ENCODE results near the gene LYPD1. TPM values are rescaled to one million over a fixed set of nuclear protein-coding genes. Genes with fewer than 3 reads are reported as not detected.

LYPD1 gene
- total RNA-seq, 2 donors from 2014 or later = 0.22 TPM; not detected in 1

DNA sequence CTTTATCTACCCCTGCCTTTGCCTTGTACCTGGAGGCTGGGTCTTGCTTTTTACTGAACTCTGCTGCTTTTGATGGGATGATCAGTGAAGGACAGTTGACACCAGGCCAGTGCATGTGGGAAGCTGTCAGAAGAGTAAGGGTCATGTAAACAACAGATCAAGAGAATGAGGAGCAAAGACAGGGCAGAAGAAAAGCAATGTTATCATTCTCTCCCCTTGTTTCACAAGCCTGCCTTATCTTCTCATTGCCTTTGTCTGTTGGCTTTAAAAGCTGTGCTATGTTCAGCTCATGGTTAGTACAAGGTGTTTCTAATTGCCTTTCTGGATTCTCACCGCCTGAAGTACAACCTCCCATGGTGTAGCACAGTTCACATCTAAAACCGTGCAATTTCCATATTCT is 27.6 kb downstream of the LYPD1 start:
- Histone ChIP-seq H3K9me3 (no peaks in the 10 kb centered on the region), H3K4me1 (no peaks in the 10 kb centered on the region), H3K27me3 (no peaks in the 10 kb centered on the region), H3K27ac (no peak overlapping the region), H3K4me3 (no peak overlapping the region), H3K36me3 (no peaks in the 10 kb centered on the region)
- TF ChIP-seq, protein P1, sequence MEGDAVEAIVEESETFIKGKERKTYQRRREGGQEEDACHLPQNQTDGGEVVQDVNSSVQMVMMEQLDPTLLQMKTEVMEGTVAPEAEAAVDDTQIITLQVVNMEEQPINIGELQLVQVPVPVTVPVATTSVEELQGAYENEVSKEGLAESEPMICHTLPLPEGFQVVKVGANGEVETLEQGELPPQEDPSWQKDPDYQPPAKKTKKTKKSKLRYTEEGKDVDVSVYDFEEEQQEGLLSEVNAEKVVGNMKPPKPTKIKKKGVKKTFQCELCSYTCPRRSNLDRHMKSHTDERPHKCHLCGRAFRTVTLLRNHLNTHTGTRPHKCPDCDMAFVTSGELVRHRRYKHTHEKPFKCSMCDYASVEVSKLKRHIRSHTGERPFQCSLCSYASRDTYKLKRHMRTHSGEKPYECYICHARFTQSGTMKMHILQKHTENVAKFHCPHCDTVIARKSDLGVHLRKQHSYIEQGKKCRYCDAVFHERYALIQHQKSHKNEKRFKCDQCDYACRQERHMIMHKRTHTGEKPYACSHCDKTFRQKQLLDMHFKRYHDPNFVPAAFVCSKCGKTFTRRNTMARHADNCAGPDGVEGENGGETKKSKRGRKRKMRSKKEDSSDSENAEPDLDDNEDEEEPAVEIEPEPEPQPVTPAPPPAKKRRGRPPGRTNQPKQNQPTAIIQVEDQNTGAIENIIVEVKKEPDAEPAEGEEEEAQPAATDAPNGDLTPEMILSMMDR (IDR thresholded peaks at IDR 0.05) = no peak
- DNase-seq (ENCODE audit: low spot score) = no peak

DNA sequence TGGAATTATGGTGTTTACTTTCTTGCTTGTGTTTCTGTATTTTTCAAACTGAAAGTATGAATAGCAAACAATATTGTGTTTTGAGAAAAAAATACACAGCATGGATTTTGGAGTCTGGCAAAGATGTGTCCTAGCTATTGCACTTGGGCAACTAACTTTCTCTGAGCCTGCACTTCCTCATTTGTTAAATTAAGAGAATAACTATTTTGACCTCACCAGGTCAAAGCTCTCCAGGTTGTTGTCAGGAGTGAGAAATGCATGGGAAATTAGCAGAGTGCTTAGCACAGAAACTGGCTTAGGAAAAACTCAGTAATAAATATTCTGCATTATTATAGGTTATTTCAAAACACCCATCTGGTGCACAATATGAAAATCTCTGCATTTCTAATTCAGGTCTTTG is 28.2 kb downstream of the LYPD1 start:
- no peaks in the 10 kb centered on the region for H3K36me3 ChIP-seq
- H3K4me1 ChIP-seq = no peaks in the 10 kb centered on the region
- no peak overlapping the region for H3K27ac ChIP-seq
- TF ChIP-seq, protein P1 (IDR thresholded peaks at IDR 0.05) = no peak
- no peaks in the 10 kb centered on the region for H3K9me3 ChIP-seq
- H3K4me3 ChIP-seq = no peak overlapping the region
- H3K27me3 ChIP-seq = no peaks in the 10 kb centered on the region
- DNase-seq (ENCODE audit: low spot score) = no peak

DNA sequence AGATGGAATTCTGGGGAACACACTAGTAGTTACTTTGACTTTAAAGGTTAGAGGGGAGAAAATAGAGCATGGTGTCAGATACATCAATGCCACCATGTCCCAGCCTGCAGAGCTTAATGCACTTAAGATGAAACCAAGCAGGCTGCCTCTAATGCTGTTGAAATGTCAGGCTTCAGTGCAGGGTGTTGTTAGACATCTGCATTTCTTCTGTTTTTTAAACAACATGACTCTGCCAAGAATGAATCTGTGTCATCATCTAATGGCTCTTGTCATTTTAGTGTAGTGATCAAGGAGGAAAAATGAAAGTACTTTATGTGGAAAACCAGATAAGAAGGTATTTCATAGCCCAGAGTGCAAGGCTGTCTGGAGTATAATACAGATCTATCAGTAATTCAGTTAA is 29.9 kb downstream of the LYPD1 start:
- H3K27ac ChIP-seq = no peak overlapping the region
- H3K4me1 ChIP-seq = no peaks in the 10 kb centered on the region
- TF ChIP-seq, protein P1 (IDR thresholded peaks at IDR 0.05) = no peak
- no peaks in the 10 kb centered on the region for H3K27me3 ChIP-seq
- H3K9me3 ChIP-seq = no peaks in the 10 kb centered on the region
- no peaks in the 10 kb centered on the region for H3K36me3 ChIP-seq
- DNase-seq (ENCODE audit: low spot score) = no peak
- no peak overlapping the region for H3K4me3 ChIP-seq

DNA sequence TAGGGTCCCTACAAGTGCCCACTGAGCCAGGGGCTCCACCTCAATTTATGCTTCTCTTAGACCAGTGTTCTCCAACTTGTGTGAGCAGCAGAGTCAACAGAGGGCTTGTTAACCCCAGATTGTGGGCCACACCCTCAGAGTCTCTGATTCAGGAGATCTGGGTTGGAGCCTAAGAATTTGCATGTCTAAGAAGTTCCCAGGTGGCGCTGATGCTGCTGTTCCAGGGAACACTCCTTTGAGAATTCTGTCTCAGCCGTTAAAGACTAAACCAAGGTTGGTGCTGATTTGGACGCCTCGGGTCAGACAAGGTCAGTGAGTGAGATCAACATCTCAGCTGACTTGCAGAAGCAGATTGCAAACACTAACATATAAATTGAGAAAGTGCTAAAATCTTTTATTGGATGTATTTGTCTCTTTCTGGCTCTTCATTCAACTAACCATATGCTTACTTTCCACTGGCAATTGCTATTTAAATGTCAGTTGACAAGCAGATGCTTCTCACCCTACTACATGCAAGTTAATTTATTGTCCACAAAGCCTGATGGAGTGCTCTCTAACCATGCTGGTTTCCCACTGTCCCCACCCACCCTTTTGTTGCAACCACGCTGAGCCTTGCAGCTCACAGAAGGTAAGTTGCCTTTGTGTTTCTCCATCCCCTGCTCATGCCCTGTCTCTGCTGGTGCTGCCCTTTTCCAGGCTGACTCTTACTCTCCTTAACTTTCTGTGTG is 31.5 kb downstream of the LYPD1 start:
- H3K4me1 ChIP-seq = no peaks in the 10 kb centered on the region
- TF ChIP-seq, protein P1 (IDR thresholded peaks at IDR 0.05) = no peak
- DNase-seq (ENCODE audit: low spot score) = no peak
- H3K36me3 ChIP-seq = no peaks in the 10 kb centered on the region
- H3K9me3 ChIP-seq = no peaks in the 10 kb centered on the region
- no peak overlapping the region for H3K4me3 ChIP-seq
- no peak overlapping the region for H3K27ac ChIP-seq
- H3K27me3 ChIP-seq = no peaks in the 10 kb centered on the region

DNA sequence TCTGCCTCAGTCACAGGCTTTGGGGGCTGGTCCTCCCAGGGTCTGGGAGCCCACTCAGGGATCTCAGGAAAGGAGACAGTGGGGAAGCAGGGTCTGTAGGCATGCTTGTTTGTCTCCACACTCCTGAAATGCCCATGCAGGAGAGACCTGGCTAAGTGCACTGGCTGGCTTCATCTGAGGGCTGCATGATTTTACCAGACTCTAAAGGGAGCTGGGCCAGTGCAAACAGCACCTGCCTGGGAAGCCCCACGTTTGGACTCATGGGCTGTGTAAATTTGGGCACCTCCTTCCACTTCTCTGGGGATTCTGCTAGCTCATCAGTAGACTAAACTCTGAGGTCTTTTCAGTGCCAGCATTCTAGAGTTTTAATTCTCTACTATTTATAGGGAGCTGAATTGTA is 33.7 kb downstream of the LYPD1 start:
- Histone ChIP-seq H3K36me3 (no peaks in the 10 kb centered on the region), H3K4me3 (no peak overlapping the region), H3K4me1 (no peaks in the 10 kb centered on the region), H3K27me3 (no peaks in the 10 kb centered on the region), H3K9me3 (no peaks in the 10 kb centered on the region), H3K27ac (no peak overlapping the region)
- no peak for DNase-seq (ENCODE audit: low spot score)
- TF ChIP-seq, protein P1 (IDR thresholded peaks at IDR 0.05) = no peak

DNA sequence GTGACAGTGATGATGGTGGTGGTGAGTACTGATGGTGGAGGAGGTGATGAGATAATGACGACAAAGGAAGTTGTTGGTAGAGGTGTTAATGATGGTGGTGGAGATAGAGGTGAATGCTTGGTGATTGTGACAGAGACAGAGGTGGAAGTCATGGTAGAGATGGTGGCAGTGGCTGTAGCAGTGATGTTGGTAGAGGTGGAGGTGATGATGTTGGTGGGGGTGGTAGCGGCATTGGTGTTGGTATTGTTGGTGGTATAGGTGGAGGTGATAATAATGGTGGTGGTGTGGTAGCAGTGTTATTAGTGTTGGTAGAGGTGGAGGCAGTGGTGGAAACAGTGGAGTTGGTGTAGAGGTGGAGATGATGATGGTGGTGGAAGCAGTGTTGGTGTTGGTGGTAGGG is 36.4 kb downstream of the LYPD1 start:
- Histone ChIP-seq H3K9me3 (no peaks in the 10 kb centered on the region), H3K4me1 (no peaks in the 10 kb centered on the region), H3K36me3 (no peaks in the 10 kb centered on the region), H3K27me3 (no peaks in the 10 kb centered on the region), H3K4me3 (no peak overlapping the region), H3K27ac (no peak overlapping the region)
- DNase-seq (ENCODE audit: low spot score) = no peak
- TF ChIP-seq, protein P1 (IDR thresholded peaks at IDR 0.05) = no peak

Data from right atrium auricular region (tissue), 2 donors.